Anterior cingulate cortex (tissue), 58 donors: Measurements from ENCODE around the gene SMIM36.
A peak's percentile ranks its signal among the peaks of the same experiment; 100 is the strongest.
"Not testable (repeated sequence)": the region's sequence is repeated elsewhere in the genome, so short reads cannot be mapped to it uniquely, and the experiment has no call there.

Experiments
- DNase-seq, 58 donors: peaks; one replicate each; lab custom pipeline; 2025; lab: John Stamatoyannopoulos, UW

SMIM36 gene

DNA sequence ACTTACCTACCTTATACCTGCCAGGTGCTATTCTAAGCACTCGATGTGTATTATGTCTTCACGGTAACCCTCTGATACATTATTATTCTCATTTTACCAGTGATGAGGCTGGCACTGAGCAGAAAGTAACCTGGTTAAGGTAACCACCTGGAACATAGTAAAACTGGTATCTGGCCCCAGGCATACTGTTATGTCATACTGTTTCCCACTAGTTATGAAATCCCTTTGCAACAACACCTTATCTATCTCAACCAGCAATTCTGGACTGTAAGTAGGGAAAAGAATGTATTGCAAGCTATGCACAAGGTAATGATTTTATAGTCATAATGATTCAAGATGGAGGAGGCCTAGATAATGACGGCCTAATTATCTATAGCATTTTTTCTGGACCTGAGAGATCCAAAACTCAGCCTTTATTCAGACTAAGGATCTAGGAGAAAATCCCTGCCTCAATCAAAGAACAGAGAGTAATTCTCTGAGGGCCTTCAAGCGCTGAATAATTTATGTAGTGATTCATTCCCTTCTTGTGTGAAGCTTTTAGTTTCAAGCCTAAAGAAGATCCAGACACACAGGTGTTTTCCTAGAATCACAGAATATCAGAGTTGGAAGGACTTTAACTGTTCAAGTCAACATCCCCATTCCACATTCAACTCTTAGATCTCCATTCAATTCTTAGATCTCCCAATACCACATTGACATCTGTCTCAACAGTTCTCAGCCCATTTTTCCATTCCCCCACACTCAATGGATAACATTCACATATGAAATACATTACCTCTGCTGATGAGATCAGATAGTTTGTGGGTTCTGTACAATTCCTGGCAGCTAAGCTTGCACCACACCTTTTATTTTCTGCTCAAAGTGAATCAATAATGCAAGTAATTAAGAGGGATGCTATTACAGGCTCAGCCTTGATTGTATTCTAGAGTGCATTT is 74.8 kb downstream of the SMIM36 start:
- no peak for DNase-seq

DNA sequence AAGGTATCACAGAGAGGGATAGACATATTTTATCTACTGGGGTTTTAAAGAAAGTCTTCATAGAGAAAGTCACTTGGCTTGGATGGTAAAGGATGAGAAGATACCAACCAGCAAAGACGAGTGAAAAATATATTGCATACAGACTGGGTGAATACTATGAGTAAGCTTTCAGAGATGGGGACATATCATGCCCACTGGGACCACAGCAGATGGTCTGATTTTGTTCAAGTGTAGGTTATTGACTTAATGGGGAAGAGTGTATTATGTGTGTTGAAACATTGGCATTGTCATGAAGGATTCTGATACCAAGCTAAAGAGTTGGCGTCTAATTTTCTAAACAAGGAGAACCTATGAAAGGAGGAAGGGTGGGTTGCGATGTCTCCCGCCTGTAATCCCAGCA is 75.8 kb downstream of the SMIM36 start:
- DNase-seq: no peak

DNA sequence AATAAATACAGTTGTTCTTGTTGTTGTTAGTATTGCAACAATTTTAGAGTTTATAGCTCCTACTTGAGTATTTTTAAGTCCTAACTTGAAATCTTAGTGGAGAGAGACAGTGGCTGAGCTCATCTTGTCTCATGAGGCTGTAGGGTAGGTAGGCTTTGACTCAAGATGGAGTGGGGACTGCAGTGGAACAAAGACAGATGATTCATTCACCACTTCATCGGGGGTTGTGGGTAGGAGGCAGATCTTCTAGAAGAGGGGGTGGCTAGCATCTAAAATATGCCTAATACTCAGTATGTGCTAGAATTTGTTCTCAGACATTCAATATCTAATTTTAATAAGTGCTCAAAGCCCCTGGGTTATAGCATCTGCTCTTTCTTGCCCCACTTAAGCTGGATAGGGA is 76.5 kb downstream of the SMIM36 start:
- DNase-seq: no peak

DNA sequence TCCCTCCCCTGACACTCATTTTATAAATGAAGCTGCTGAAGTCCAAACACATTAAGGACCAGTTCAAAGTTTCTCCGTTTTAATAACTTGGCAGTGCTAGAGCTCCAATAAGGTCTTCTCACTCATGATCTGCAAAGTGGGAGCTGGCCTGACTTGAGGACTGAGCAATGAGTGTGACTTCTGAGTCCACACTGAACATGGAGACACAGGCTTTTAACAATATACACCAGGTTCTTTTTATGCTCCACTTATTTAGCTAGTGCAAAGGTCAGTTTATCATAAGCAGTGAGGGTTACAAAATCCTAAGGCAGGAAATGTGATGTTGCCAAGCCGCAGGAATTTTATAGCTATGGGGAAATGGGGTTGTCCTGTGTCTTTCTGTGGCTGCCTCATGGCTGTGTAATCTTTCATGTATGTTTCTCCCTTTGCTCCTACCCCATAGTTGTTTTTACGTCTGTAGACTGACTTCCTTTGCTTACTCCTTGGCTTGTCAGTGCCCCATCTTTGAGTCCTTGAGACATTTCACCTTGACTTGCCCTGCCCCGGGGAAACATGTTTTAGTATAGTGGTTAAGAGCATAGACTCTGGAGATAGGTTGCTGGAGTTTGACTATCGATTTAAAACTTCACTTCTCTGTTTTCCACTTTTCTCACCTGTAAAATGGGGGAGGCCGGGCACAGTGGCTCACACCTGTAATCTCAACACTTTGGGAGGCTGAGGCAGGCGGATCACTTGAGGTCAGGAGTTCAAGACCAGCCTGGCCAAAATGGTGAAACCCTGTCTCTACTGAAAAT is 77.4 kb downstream of the SMIM36 start:
- no peak for DNase-seq

DNA sequence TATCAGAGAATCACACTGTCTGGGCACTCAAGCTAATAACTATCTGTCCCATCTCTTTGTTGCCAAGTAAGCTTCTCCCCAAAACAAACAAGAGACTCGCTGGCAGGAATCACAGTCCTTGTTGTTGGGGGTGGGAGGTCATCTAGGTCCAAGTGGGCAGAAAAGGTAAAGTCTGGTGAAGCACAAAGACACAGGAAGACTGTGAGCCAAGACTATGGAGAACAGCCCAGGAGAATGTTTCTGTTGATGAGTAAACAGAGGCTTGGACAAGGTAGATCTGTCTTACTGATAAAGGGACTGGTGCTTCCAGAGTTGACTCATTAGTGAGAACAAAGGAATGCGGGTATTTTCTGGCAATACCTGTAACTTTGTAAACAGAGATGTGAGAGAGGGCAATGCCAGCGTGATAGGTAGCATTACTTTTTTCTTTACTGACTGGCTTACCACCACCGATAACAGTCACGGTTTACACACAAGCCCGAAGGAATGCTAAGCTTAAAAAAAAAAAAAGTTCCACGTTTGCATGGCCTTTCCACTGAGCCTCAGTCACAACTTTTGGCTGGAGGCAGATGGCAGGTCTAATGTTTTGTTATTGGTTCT is 78.1 kb downstream of the SMIM36 start:
- DNase-seq: no peak

DNA sequence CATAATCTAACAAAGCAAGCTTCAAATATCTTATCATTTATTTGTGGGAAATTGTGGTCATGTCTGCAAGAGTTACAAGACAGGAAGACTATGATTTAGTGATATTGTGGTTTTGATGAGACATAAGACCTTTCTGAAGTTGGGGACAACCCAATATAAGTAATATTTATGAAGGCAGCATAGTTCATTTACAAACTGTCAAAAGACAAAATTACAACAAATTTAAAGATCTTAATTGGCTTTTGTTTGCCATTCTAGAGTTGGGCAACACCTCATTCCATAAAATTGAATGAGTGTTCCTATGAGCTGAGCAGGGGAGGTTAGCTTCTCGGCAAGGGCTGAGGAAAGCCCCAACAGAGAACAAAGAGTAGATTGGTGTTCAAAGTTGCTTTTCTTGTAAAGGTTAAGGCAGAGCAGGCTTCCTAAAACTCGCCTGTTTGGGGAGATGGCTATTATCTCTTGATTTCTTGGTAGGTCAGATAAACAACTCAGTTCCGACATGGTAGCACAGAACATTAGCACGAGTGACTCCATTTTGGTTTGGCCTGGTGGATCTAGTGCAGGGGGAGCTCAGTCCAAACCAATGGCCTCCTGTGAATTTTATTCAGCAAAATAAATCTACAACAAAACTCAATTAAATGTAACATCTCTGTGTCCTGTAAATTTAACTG is 78.8 kb downstream of the SMIM36 start:
- no peak for DNase-seq

DNA sequence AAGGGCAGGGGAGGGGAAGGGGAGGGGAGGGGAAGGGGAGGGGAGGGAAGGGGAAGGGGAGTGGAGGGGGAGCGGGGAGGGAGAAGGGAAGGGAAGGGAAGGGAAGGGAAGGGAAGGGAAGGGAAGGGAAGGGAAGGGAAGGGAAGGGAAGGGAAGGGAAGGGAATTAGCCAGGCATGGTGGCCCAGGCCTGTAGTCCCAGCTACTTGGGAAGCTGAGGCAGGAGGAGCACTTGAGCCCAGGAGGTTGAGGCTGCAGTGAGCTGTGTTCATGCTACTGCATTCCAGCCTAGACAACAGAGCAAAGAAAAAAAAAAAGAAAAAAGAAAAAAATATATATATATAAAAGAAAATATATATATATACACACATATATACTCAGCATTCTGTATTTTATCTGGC is 79.3 kb downstream of the SMIM36 start:
- not testable (repeated sequence) for DNase-seq

DNA sequence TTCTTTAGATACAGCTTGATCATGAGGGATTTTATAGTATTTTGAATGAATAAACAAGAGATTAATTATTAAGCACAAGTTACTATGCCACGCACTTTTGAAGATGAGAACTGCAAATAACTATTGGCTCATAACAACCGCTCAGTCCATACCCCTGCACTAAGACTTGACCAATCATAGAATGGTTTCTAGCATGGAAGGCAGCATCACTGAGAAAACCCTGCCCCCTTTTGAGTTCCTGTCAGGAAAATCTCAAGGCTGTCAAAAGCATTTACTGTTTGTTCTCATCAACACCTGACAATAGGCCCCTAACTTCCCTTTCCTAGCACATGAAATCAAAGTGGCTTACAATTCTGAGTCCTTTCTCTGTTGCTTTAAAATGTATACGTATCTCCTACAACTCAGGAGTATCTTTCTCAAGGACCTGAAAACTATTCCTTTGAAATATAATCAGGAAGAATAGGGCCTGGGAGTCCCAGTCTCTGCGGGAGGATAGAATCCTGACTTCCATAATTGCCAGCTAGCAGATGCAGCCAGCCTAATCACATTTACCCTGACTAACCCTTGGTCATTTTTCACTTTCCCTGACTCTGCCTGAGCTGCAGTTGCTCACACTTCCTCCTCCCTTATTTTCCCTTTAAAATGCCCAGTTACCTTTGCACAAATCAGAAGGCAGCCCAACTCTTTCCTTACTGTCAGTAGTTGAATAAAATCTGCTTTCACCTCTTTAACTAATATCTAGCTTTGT is 80.5 kb downstream of the SMIM36 start:
- DNase-seq: no peak

DNA sequence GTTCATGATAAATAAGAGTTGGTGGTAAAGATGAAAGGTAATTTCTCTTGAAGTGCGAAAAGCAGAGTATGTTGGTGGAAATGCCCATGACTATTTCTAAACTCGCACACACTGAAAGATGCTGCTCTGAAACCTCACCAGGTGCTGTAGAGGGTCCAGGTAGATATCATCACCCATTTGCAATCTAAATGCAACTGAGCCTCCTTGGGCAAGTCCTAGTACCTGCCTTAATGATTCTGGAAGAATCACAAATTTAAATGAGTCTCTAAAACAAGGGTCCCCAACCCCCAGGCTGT is 83.7 kb downstream of the SMIM36 start:
- DNase-seq: no peak

DNA sequence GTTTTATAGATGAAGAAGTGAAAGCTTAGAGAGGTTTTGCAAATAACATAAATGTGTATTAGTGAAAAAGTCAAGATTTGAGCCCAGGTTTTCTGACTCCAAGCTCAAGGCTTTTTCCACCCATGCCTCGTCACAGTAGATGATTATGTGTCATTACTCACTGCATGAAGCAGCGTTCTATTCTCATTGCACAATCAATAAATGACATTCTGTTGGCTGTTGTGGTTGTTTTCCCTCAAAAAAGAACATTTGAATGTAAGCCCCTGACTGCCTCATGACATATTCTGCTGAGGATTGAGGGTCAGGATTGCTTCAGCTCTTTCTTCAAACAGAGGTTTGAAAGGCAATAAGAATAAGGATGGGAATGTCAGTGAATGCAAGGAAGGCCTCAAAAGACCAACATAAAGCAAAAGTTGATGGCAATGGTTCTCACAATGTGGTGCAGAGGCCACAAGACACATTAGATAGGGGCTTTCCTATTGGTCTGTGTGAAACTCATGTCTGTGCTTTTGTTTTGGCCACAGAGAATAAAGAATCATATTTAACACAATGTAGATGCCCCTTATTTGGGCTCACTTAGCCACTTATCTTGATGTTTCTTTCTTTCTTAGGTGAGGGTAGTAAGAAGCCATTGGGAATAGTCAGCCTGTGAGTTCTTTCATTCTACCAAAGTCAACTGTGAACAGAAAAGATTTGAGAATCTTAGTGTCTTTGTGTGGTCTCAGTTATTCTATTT is 84.2 kb downstream of the SMIM36 start:
- DNase-seq: no peak

DNA sequence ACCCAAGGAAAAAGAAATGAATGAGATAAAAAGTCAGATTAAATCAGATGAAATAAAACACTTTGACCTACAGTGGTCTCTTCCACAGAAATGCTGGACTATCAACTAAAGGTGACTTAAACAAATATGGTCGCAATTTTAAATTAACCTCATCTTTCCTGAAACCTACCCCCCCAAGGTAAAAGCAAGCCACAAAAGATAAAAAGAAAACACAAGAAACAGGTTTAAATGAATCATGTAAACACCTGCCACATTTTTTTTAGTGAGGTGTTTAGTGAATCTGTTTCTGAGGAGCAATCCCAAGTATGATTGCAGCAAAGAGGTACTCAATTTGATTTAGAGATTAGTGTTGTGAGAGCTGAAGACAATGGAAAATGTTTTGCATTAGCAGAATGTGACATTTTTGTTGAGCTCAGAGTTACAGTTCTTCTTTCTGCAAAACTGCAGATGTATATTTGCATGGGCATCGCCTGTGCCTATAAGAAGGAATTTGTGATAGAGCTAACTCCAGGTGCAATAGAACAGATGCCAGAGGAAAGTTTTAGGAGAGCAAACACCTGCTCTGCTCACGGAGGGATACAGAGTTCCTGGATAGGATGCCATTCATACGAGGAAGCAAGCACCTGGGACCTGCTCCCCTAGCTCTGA is 86.2 kb downstream of the SMIM36 start:
- DNase-seq: no peak

DNA sequence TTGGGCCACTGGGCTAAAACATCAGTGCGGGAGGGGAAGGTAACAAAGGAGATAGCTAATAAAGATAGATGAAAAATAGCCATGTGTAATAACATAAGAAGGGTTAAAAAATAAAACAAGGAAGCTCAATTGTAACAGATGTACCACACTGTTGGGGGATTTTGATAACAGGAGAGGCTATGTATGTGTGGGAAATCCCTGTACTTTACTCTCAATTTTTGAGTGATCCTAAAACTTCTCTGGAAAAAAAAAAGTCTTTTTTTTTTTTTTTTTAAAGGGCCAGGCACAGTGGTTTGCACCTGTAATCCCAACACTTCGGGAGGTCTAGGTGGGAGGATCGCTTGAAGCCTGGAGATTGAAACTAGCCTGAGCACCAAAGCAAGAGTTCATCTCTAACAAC is 87.7 kb downstream of the SMIM36 start:
- no peak for DNase-seq

DNA sequence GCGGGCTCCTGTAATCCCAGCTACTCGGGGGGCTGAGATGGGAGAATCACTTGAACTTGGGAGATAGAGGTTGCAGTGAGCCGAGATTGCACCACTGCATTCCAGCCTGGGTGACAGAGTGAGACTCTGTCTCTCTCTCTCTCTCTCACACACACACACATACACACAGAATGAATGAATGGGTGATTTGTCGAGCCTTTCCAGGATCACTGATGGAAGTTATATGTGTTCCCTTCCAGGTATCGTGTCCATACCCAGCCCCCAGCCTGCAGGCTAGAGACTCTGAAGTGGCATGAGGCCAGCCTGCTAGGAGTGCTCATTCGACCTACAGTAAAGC is 88.5 kb downstream of the SMIM36 start:
- DNase-seq: not testable (repeated sequence)

DNA sequence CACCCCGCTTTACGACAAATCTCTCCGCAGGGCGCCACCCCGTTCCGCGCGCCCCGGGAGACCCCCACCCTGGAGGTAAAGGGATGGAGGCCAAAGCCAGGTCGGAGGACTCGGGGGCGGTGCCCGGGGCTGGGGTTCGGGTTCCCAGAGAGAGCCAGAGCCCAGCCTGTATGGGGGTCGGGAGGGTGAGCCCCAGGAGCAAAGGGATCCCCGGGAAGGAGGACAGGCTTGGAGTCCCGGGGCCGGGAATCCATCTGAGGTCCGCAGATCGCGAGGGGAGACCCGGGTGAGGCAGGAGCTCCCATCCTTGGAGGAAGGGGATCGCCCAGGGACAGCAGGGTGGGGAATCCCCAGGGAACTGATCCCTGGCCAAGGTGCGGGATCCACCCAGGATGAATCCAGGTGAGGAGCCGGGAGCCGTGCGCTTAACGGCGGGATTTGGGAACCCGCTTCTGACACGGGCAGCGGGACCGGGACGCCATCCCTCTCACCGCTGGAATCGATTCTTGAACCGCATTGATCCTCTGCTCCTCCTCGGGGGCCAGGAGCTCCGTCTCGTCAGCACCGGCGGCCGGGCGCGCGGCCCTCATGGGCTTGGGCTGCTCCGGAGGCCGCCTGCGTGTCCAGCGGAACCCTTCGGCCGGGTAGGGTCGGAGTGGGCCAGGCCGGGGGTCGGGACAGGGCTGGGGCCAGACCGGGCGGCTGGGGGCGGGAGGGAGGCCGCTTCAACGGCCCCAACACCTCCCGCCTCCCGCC is 89.9 kb downstream of the SMIM36 start, which contains the start of gene MMD:
MMD (minus strand) TSS at position 657 of the 756 bp plus-strand sequence; CDS start at position 517, 140 bp downstream.
- DNase-seq: peak in 18 of 58 donors; percentile 25 to 60 (median 48)

DNA sequence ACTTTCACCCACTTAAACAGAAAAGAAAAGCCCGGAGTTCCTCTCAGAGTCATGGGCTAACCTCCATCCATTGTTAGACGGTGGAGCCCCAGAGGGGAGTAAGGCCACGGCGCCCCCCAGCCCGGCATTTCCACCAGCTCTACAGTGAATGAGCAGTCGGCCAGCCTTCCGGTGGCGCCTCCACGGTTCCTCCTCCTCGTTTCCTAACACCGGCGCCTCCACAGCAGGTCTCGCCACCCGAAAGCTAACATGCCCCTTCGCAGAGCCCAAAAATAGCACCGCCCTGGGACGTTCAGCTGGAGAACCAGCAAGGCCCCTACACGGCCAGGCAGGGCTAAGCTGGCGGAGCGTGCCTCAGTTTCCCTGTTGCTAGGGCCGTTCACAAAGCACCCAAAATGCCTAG is 90.5 kb downstream of the SMIM36 start:
- DNase-seq: peak in 39 of 58 donors; percentile 7 to 53 (median 28)

DNA sequence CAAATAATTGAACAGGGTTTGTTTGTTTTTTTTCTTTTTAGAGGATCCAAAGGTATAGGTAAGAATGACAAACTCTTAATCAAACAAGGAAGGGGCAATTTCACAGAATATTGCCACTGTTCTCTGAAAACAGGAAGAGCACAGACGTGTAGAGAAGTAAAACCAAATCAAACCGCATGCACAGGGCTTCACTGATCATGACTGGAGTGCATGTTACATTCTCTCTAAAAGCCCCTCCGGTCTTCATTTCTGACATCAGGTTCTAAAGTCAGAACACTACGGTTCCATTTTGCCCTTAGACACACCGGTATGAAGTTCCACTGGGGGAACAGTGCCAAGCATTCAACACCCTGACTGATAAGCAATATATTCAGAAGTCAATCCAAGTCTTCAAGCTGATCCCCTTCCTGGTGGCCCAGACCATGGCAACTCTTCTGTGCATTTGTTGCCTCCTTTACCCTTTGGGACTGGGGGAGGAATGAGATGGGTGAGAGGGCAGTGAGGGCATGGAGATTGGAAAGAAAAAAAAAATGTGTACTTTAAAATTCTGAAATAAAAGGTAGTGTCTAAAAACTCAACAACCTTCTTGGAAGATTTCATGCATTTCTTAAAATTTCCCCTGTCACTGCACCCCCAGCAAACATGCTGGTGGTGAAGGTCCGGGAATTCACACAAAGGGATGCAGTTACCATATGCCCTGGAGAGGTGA is 91.0 kb downstream of the SMIM36 start:
- DNase-seq: peak in 3 of 58 donors; percentile 3 to 30 (median 7)
